Kidney (tissue), 14 donors: ENCODE data around the gene ADGRL1. TPM values are rescaled to one million over a fixed set of nuclear protein-coding genes. Genes with fewer than 3 reads are reported as not detected.

Experiments
- DNase-seq, 5 donors: peaks; one replicate each; pipeline ENCODE4 v3.0.0-alpha.2; 2013 to 2020
- FAIRE-seq: peaks from 2 replicates; lab custom pipeline; 2012; peaks lifted over from hg19 to GRCh38; lab: Jason Lieb, UNC
- H3K27ac ChIP-seq, 2 donors: one replicate each; pipeline ENCODE4 v1.7.0; 2013; ENCODE audit warnings: low read depth in 2 of 2, low read length in 2 of 2, inconsistent platforms in 1 of 2
- H3K27me3 ChIP-seq: one replicate; pipeline ENCODE4 v1.7.1; 2013; ENCODE audit warnings: low read length, inconsistent platforms; ENCODE audit not compliant: control insufficient read depth, insufficient read depth
- H3K36me3 ChIP-seq, 3 donors: one replicate each; pipeline versions ENCODE4 v1.7.0 to v1.7.1; 2013; ENCODE audit warnings: low read length in 3 of 3, control low read depth in 1 of 3, inconsistent platforms in 1 of 3; ENCODE audit not compliant: insufficient read depth in 3 of 3, control insufficient read depth in 2 of 3
- H3K4me1 ChIP-seq, 3 donors: one replicate each; pipeline versions ENCODE4 v1.7.0 to v1.7.1; 2013; ENCODE audit warnings: low read length in 3 of 3, inconsistent platforms in 1 of 3, low read depth in 1 of 3; ENCODE audit not compliant: control insufficient read depth in 2 of 3, insufficient read depth in 2 of 3
- H3K4me3 ChIP-seq, 3 donors: one replicate each; pipeline versions ENCODE4 v1.7.0 to v1.8.1; 2013; ENCODE audit warnings: low read length in 3 of 3, control low read depth in 1 of 3, inconsistent platforms in 1 of 3
- H3K9ac ChIP-seq, 3 donors: one replicate each; pipeline versions ENCODE4 v1.7.0 to v1.7.1; 2013; ENCODE audit warnings: low read length in 3 of 3, control low read depth in 1 of 3, inconsistent platforms in 1 of 3
- H3K9me3 ChIP-seq, 3 donors: one replicate each; pipeline versions ENCODE4 v1.7.0 to v1.7.1; 2013; ENCODE audit warnings: low read length in 3 of 3, control low read depth in 1 of 3, inconsistent platforms in 1 of 3; ENCODE audit not compliant: control insufficient read depth in 2 of 3, insufficient read depth in 1 of 3
- intact Hi-C: fragments of 100-400 bp; cut with DNase I; formaldehyde crosslinking; loops from one replicate; pipeline ENCODE4 v1.11.1; 2022
- polyA plus RNA-seq: library from polyadenylated mRNA; stranded (reverse); fragments of 350-450 nt; fragmentation: Illumina TruSeq; extraction: RNeasy Lipid Tissue Mini Kit (QIAGEN cat#74804); gene quantifications from one replicate; pipeline ENCODE4 v1.2.3, GENCODE V29; 2014; ENCODE audit warnings: low read depth, low replicate concordance; ENCODE audit not compliant: insufficient read depth
- total RNA-seq: library from RNA; stranded (reverse); fragmentation: NEBNext Ultra II Directional; extraction: Animal tissue kit (Norgen Biotek cat#: 25700); gene quantifications from one replicate; pipeline ENCODE4 v1.2.1, GENCODE V29; 2021
- TF ChIP-seq, protein P1 (sequence below): IDR thresholded peaks from 3 replicates; pipeline ENCODE4 v1.5.1; 2012; ENCODE audit warnings: mild to moderate bottlenecking, moderate library complexity, borderline replicate concordance; ENCODE audit not compliant: insufficient read depth; ENCODE audit errors: extremely low read depth
- donor health status: control.
- donor health status: control.
- donor health status: control.
- donor health status: control.
- donor health status: control.
- donor health status: DM: yes; HTN: yes; CAD: no.
- donor health status: Normal renal cell carcinoma (clear cell type).

Gene ADGRL1
- total and polyA plus RNA-seq, 2 donors from 2014 or later = 6.3 to 30.2 TPM

DNA sequence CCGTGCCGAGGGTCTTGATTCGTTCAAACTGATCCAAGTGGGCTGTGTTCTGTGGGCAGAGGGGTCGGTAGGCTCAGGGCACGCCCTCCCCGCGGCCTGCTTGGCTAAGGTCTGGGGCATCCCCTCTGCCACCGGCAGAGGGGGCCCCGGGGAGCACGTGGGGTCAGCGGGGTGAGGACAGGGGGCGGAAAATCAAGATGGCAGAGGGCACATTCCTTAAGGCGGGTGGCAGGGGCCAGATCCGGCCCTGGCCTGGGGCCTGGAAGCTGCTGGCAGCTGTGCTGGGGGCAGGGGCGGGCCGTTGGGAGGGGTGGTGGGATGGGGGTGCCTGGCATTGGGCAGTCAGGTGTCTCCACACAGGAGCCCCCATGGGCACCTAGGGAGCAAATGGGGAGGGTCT lies 99.1 kb downstream of the ADGRL1 start:
- FAIRE-seq = no peak
- no peak for DNase-seq
- TF ChIP-seq, protein P1, sequence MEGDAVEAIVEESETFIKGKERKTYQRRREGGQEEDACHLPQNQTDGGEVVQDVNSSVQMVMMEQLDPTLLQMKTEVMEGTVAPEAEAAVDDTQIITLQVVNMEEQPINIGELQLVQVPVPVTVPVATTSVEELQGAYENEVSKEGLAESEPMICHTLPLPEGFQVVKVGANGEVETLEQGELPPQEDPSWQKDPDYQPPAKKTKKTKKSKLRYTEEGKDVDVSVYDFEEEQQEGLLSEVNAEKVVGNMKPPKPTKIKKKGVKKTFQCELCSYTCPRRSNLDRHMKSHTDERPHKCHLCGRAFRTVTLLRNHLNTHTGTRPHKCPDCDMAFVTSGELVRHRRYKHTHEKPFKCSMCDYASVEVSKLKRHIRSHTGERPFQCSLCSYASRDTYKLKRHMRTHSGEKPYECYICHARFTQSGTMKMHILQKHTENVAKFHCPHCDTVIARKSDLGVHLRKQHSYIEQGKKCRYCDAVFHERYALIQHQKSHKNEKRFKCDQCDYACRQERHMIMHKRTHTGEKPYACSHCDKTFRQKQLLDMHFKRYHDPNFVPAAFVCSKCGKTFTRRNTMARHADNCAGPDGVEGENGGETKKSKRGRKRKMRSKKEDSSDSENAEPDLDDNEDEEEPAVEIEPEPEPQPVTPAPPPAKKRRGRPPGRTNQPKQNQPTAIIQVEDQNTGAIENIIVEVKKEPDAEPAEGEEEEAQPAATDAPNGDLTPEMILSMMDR = no peak
- H3K27me3 ChIP-seq = no peaks in the 10 kb centered on the region
- H3K4me1 ChIP-seq = peaks cover 0 to 4% (median 0%) of the 10 kb centered on the region in 3 donors
- no peak overlapping the region for H3K9ac ChIP-seq
- H3K4me3 ChIP-seq = no peak overlapping the region
- intact Hi-C loops = no loop called here
- H3K9me3 ChIP-seq = no peaks in the 10 kb centered on the region
- peaks cover 0 to 23% (median 13%) of the 10 kb centered on the region in 3 donors for H3K36me3 ChIP-seq
- no peak overlapping the region for H3K27ac ChIP-seq

DNA sequence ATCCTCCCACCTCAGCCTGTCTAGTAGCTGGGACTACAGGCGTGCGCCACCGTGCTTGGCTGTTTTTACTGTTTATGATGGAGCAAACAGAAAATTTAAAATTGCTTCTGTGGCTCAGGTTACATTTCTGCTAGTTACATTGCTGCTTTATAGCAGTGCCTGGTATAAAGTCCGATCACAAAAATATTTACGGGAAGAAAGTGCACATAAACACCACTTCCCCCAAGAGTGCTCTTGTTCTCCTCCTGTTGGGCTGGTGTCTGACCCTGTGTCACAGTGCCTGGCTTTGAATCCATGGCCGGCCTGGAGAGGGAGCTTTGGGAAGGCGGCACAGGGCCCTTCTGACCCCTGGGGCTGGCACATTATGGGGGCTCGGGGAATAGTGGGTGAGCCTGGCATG lies 100.3 kb downstream of the ADGRL1 start:
- DNase-seq (no peak), FAIRE-seq (no peak)
- no peak overlapping the region for H3K4me3 ChIP-seq
- no peak overlapping the region for H3K27ac ChIP-seq
- TF ChIP-seq, protein P1 = no peak
- no peak overlapping the region for H3K9ac ChIP-seq
- H3K4me1 ChIP-seq = peaks cover 0 to 2% (median 0%) of the 10 kb centered on the region in 3 donors
- intact Hi-C loops = no loop called here
- peaks cover 0 to 29% (median 13%) of the 10 kb centered on the region in 3 donors for H3K36me3 ChIP-seq
- no peaks in the 10 kb centered on the region for H3K27me3 ChIP-seq
- H3K9me3 ChIP-seq = no peaks in the 10 kb centered on the region

DNA sequence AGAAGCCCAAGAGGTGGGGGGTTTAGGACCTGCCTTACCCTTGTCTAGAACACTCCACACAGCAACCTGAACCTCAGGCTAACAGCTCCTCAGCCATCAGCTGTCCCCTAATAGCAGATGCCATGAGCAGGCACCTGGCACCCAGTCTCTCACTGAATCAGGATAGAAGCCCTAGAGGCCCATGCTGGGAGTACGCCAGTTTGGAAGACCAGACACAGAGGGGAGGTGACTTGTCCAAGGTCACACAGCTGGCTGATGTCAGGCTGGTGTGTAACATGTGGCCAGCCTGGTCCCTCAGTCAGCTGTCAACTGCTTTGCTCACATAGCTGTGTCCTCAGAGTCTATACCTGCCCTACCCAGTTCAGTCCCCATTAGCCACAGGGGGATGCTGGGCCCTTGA lies 102.7 kb downstream of the ADGRL1 start:
- TF ChIP-seq, protein P1 = no peak
- H3K36me3 ChIP-seq = peaks cover 0 to 33% (median 13%) of the 10 kb centered on the region in 3 donors
- H3K9ac ChIP-seq = no peak overlapping the region
- H3K27me3 ChIP-seq = no peaks in the 10 kb centered on the region
- FAIRE-seq = no peak
- no peak overlapping the region for H3K27ac ChIP-seq
- DNase-seq = no peak
- intact Hi-C loops = no loop called here
- no peak overlapping the region for H3K4me3 ChIP-seq
- H3K4me1 ChIP-seq = peaks cover 0 to 2% (median 0%) of the 10 kb centered on the region in 3 donors
- H3K9me3 ChIP-seq = no peaks in the 10 kb centered on the region

DNA sequence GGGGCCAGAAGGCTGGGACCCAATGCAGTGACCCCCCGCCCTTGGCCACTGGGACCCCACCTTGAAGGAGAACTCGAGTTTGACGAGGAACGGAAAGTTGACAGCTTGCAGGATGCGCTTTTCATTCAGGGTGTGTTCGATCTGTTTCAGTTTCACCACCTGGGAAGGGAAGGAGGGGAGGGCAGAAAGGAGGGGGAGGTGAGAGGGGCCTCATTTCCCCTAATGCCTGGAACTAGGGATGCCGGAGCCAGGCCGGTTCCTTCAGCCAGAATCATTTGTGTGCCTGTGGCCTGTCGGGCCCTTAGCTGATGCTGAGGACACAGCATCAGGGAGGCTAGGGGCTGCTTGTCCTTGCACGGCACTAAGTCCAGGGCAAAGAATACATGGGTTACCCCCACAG lies 103.2 kb downstream of the ADGRL1 start:
- TF ChIP-seq, protein P1 = no peak
- no peaks in the 10 kb centered on the region for H3K4me1 ChIP-seq
- intact Hi-C loops = no loop called here
- no peak overlapping the region for H3K4me3 ChIP-seq
- H3K9me3 ChIP-seq = no peaks in the 10 kb centered on the region
- no peaks in the 10 kb centered on the region for H3K27me3 ChIP-seq
- H3K27ac ChIP-seq = no peak overlapping the region
- H3K9ac ChIP-seq = no peak overlapping the region
- H3K36me3 ChIP-seq = peaks cover 0 to 37% (median 14%) of the 10 kb centered on the region in 3 donors
- FAIRE-seq = no peak
- DNase-seq = no peak
